Heart left ventricle (tissue), 16 donors: Measurements from ENCODE around the gene LAMC1. TPM values are rescaled to one million over a fixed set of nuclear protein-coding genes. Genes with fewer than 3 reads are reported as not detected.

Experiments used
- ATAC-seq, 4 donors: fragments of 200-7000 bp; cut with Tn5 transposase; one replicate each; pipeline ENCODE4 v1.9.1; 2020 to 2022; ENCODE audit warnings: moderate library complexity in 4 of 4, mild to moderate bottlenecking in 3 of 4, moderate number of reproducible peaks in 1 of 4
- DNase-seq, 5 donors: peaks; one replicate each; pipeline ENCODE4 v3.0.0-alpha.2; 2020
- H3K27ac ChIP-seq, 12 donors: fragments of 200-600 bp; sonication (generic) in 4 of 12; one replicate each; pipeline versions ENCODE4 v1.5.0 to v1.8.0; 2016 to 2022; ENCODE audit warnings: mild to moderate bottlenecking in 2 of 12
- H3K27me3 ChIP-seq, 9 donors: fragments of 200-600 bp; sonication (generic) in 2 of 9; one replicate each; pipeline versions ENCODE4 v1.5.1 to v1.8.0; 2016 to 2022; ENCODE audit warnings: mild to moderate bottlenecking in 3 of 9
- H3K36me3 ChIP-seq, 9 donors: fragments of 200-600 bp; sonication (generic) in 2 of 9; one replicate each; pipeline versions ENCODE4 v1.5.0 to v1.8.0; 2018 to 2022; ENCODE audit warnings: mild to moderate bottlenecking in 2 of 9
- H3K4me1 ChIP-seq, 12 donors: fragments of 200-600 bp; sonication (generic) in 4 of 12; one replicate each; pipeline versions ENCODE4 v1.5.0 to v1.8.0; 2016 to 2022; ENCODE audit warnings: mild to moderate bottlenecking in 3 of 12
- H3K4me3 ChIP-seq, 12 donors: fragments of 200-600 bp; sonication (generic) in 4 of 12; one replicate each; pipeline versions ENCODE4 v1.5.0 to v1.8.0; 2017 to 2022; ENCODE audit warnings: mild to moderate bottlenecking in 9 of 12, moderate library complexity in 4 of 12
- H3K9me3 ChIP-seq, 12 donors: fragments of 200-600 bp; sonication (generic) in 4 of 12; one replicate each; pipeline versions ENCODE4 v1.5.0 to v1.8.0; 2016 to 2022; ENCODE audit warnings: mild to moderate bottlenecking in 1 of 12
- POLR2A ChIP-seq, 2 donors: fragments of 450-650 bp; IDR thresholded peaks; one replicate each; pipeline ENCODE4 v1.6.1; 2017; ENCODE audit warnings: antibody characterized with exemption in 2 of 2, mild to moderate bottlenecking in 2 of 2, moderate library complexity in 2 of 2
- WGBS, 4 donors: extraction: QIAGEN DNeasy Blood & Tissue Kit in 2 of 4; methylation state at CpG; one replicate each; pipeline versions ENCODE4 v1.1.5 to v1.1.7; 2013 to 2018; 5-methylcytosine and 5-hydroxymethylcytosine counted together
- intact Hi-C, 10 donors: fragments of 100-400 bp; cut with DNase I; formaldehyde crosslinking; loops; one replicate each; pipeline versions ENCODE4 v1.11.1 to v1.14.2; 2022
- polyA plus RNA-seq, 2 donors: library from polyadenylated mRNA; stranded (reverse); fragments of 200-250 nt; gene quantifications; one replicate each; pipeline ENCODE4 v1.2.3, GENCODE V29; 2013
- total RNA-seq, 9 donors: library from RNA; depleted of rRNA in 2 of 9; stranded (reverse); fragments of >200 nt in 2 of 9; fragmentation: NEBNext Ultra II Directional in 3 of 9; extraction: Animal tissue kit (Norgen Biotek cat#: 25700) in 3 of 9; gene quantifications; one replicate each; pipeline versions ENCODE4 v1.1.0 to v1.2.4, GENCODE V29; 2016 to 2023
- TF ChIP-seq, protein P1 (sequence below), 12 donors: fragments of 200-600 bp; sonication (generic) in 4 of 12; IDR thresholded peaks; one replicate each; pipeline versions ENCODE4 v1.5.0 to v1.8.0; 2018 to 2022; ENCODE audit warnings: antibody characterized with exemption in 12 of 12, mild to moderate bottlenecking in 5 of 12
- donor health status: ischemic (EF 13 %, LVEDD 7.1; RV severe dilation, severe dysfunction).
- donor health status: healthy with polysubstance abuse.
- donor health status: DM: no; HTN: yes; CAD: no.
- donor health status: DM: no; HTN: no; CAD: no.
- donor health status: ischemic (EF 25% LVEDD 6.9; RV normal size, moderate dysfunction).
- donor health status: ischemic (EF 25% LVEDD 5.7; RV mildly dilated, moderate dysfunction).
- donor health status: healthy.
- donor health status: DM: yes; HTN: yes; CAD: no.
- donor health status: ischemic (EF 35%, LVEDD 5.7; RV mildly dilated, moderate dysfunction).
- donor health status: nonischemic (EF 11% LVEDD 7.7; RV severe dilation, severe dysfunction).
- donor health status: DM: yes; HTN: yes; CAD: no.
- donor health status: PGD.
- donor health status: ischemic (EF 29% LVEDD 5.4; RV normal size, mild dysfunction).
- donor health status: nonischemic (EF 23%, LVEDD 6.1; RV moderate dilation, normal function).

The LAMC1 gene
- total and polyA plus RNA-seq, 11 donors: 22.9 to 226 (median 119) TPM

- intact Hi-C loops: loop anchor here in 2 of 10 donors (5.0 kb wide), 1 partner anchor 47 kb away; no protein-coding TSS in a partner anchor
- no peak overlapping the region for H3K4me3 ChIP-seq
- no peaks in the 10 kb centered on the region for H3K36me3 ChIP-seq
- DNase-seq: no peak
- ATAC-seq: peak in 1 of 4 donors; percentile 59
- 16 to 27% (median 20%) methylated on average over 2 of the region's 2 CpGs for WGBS, 4 donors
- no peak for TF ChIP-seq POLR2A (IDR thresholded peaks at IDR 0.05)
- TF ChIP-seq, protein P1, sequence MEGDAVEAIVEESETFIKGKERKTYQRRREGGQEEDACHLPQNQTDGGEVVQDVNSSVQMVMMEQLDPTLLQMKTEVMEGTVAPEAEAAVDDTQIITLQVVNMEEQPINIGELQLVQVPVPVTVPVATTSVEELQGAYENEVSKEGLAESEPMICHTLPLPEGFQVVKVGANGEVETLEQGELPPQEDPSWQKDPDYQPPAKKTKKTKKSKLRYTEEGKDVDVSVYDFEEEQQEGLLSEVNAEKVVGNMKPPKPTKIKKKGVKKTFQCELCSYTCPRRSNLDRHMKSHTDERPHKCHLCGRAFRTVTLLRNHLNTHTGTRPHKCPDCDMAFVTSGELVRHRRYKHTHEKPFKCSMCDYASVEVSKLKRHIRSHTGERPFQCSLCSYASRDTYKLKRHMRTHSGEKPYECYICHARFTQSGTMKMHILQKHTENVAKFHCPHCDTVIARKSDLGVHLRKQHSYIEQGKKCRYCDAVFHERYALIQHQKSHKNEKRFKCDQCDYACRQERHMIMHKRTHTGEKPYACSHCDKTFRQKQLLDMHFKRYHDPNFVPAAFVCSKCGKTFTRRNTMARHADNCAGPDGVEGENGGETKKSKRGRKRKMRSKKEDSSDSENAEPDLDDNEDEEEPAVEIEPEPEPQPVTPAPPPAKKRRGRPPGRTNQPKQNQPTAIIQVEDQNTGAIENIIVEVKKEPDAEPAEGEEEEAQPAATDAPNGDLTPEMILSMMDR (IDR thresholded peaks at IDR 0.05): no peak
- H3K4me1 ChIP-seq: peaks cover 15 to 100% (median 88%) of the 10 kb centered on the region in 12 donors
- H3K27me3 ChIP-seq: no peaks in the 10 kb centered on the region
- peak overlapping the region in 4 of 12 donors; percentile 3 to 28 (median 13) for H3K27ac ChIP-seq
- no peaks in the 10 kb centered on the region for H3K9me3 ChIP-seq
Measured at GRCh38 chr1:183074215-183074614, 51.0 kb downstream of the LAMC1 start.

DNA sequence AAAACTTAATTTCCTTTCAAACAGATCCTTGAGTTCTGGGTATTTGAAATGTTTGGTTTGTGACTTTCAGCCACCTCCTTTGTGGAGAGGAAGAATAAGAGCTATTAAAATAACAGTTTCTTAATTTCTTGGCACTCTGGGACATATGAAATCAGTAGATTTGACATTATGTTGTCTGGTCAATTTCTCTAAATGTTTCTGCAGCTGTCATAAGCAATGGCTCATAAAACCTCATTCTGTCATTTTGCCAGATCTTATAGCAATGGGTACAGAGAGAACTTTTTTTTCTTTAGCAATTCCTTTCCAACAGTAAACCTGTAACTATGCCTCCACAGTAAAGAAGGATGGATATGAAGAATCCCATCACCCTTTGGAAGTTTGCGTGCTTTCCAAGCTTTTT lies 52.6 kb downstream of the LAMC1 start:
- DNase-seq: no peak
- Histone ChIP-seq H3K27me3 (no peaks in the 10 kb centered on the region), H3K36me3 (no peaks in the 10 kb centered on the region), H3K4me3 (no peak overlapping the region), H3K9me3 (no peaks in the 10 kb centered on the region), H3K27ac (peak overlapping the region in 4 of 12 donors; percentile 15 to 60 (median 30)), H3K4me1 (peaks cover 19 to 100% (median 93%) of the 10 kb centered on the region in 12 donors)
- intact Hi-C loops: no loop called here
- TF ChIP-seq, protein P1 (IDR thresholded peaks at IDR 0.05): no peak
- TF ChIP-seq POLR2A (IDR thresholded peaks at IDR 0.05): no peak
- ATAC-seq: peak in 1 of 4 donors; percentile 26
- 57 to 73% (median 63%) methylated on average over 1 of the region's 1 CpG for WGBS, 4 donors

GRCh38 chr1:183077097-183077496 lies 53.9 kb downstream of the LAMC1 start:
- Histone ChIP-seq H3K9me3 (no peaks in the 10 kb centered on the region), H3K4me1 (peaks cover 16 to 94% (median 83%) of the 10 kb centered on the region in 12 donors), H3K27me3 (no peaks in the 10 kb centered on the region), H3K4me3 (no peak overlapping the region), H3K27ac (peak overlapping the region in 1 of 12 donors; percentile 60), H3K36me3 (no peaks in the 10 kb centered on the region)
- DNase-seq: no peak
- ATAC-seq: no peak
- WGBS, 4 donors: 6 to 21% (median 14%) methylated on average over 1 of the region's 1 CpG
- no peak for TF ChIP-seq POLR2A (IDR thresholded peaks at IDR 0.05)
- TF ChIP-seq, protein P1 (IDR thresholded peaks at IDR 0.05): no peak
- intact Hi-C loops: no loop called here

DNA sequence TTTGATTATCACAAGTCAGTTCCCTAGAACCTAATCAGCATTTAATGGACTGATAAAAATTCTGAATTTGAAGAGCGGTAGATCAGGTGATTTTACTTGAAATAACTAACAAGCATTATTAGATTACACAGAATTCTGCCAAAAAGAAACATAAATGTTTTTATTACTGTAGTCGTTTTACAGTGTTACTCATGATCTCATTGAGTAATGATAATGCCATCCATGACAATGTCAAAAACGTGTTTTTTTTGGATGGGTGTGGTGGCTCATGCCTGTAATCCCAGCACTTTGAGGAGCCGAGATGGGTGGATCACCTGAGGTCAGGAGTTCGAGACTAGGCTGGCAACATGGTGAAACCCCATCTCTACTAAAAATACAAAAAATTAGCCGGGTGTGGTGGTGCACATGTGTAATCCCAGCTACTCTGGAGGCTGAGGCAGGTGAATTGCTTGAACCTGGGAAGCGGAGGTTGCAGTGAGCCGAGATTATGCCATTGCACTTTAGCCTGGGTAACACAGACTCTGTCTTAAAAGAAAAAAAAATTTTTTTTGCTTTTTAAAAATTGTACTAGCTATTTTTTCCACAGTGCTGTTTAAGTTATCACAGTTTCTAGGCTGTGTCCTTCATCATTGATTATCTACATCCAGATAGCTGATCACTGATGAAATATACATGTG lies 56.6 kb downstream of the LAMC1 start:
- DNase-seq: no peak
- H3K4me1 ChIP-seq: peaks cover 9 to 77% (median 60%) of the 10 kb centered on the region in 12 donors
- TF ChIP-seq POLR2A (IDR thresholded peaks at IDR 0.05): no peak
- TF ChIP-seq, protein P1 (IDR thresholded peaks at IDR 0.05): no peak
- H3K27me3 ChIP-seq: no peaks in the 10 kb centered on the region
- WGBS, 4 donors: 74 to 82% (median 77%) methylated on average over 8 of the region's 8 CpGs
- no peaks in the 10 kb centered on the region for H3K36me3 ChIP-seq
- H3K4me3 ChIP-seq: no peak overlapping the region
- no peaks in the 10 kb centered on the region for H3K9me3 ChIP-seq
- intact Hi-C loops: no loop called here
- H3K27ac ChIP-seq: peak overlapping the region in 2 of 12 donors; percentile 34 to 49
- ATAC-seq: no peak
